Left ventricle myocardium inferior (tissue), 1 donor: ENCODE measurements around the gene OAS1. TPM values are rescaled to one million over a fixed set of nuclear protein-coding genes. Genes with fewer than 3 reads are reported as not detected.
"Not testable (repeated sequence)": the region's sequence is repeated elsewhere in the genome, so short reads cannot be mapped to it uniquely, and the experiment has no call there.

Experiments
- DNase-seq: peaks from one replicate; pipeline ENCODE4 v3.0.0-alpha.2; 2020
- H3K27ac ChIP-seq: fragments of 200-600 bp; replicated peaks from 2 replicates; pipeline ENCODE4 v1.8.0; 2021
- H3K27me3 ChIP-seq: fragments of 200-600 bp; 2 replicates; pipeline ENCODE4 v1.8.0; 2021; ENCODE audit warnings: low read depth
- H3K36me3 ChIP-seq: fragments of 200-600 bp; 2 replicates; pipeline ENCODE4 v1.8.0; 2021
- H3K4me1 ChIP-seq: fragments of 200-600 bp; 2 replicates; pipeline ENCODE4 v1.8.0; 2021
- H3K4me3 ChIP-seq: fragments of 200-600 bp; 2 replicates; pipeline ENCODE4 v1.8.0; 2021; ENCODE audit warnings: mild to moderate bottlenecking, moderate library complexity
- H3K9me3 ChIP-seq: fragments of 200-600 bp; replicated peaks from 2 replicates; pipeline ENCODE4 v1.8.0; 2021
- CTCF ChIP-seq: fragments of 200-600 bp; IDR thresholded peaks from 2 replicates; pipeline ENCODE4 v1.8.0; 2021; ENCODE audit warnings: antibody characterized with exemption, mild to moderate bottlenecking, borderline replicate concordance
- intact Hi-C: fragments of 100-400 bp; cut with micrococcal nuclease; formaldehyde crosslinking; loops from one replicate; pipeline ENCODE4 v1.11.0; 2022
- total RNA-seq: library from RNA; stranded (reverse); fragmentation: NEBNext Ultra II Directional; extraction: Animal tissue kit (Norgen Biotek cat#: 25700); gene quantifications from one replicate; pipeline ENCODE4 v1.2.1, GENCODE V29; 2021
- donor health status: DM: no; HTN: yes; CAD: no; lungs with severe emphysema.

Gene OAS1
- total RNA-seq, 1 donor from 2014 or later, result 4.8 TPM

GRCh38 chr12:112924986-112925385 lies 18.2 kb downstream of the OAS1 start:
- Histone ChIP-seq H3K36me3 (peaks cover 17% of the 10 kb centered on the region), H3K4me1 (no peaks in the 10 kb centered on the region), H3K9me3 (peaks cover 6% of the 10 kb centered on the region), H3K27me3 (no peaks in the 10 kb centered on the region), H3K27ac (no peak overlapping the region), H3K4me3 (no peak overlapping the region)
- DNase-seq, result no peak
- intact Hi-C loops, result no loop called here
- TF ChIP-seq CTCF, result no peak

GRCh38 chr12:112926416-112927033 lies 19.8 kb downstream of the OAS1 start:
- H3K36me3 ChIP-seq, result not testable (repeated sequence)

GRCh38 chr12:112927475-112927874 lies 20.7 kb downstream of the OAS1 start:
- Histone ChIP-seq H3K27ac (no peak overlapping the region), H3K9me3 (peaks cover 6% of the 10 kb centered on the region), H3K4me3 (no peak overlapping the region), H3K27me3 (no peaks in the 10 kb centered on the region), H3K36me3 (peaks cover 5% of the 10 kb centered on the region), H3K4me1 (no peaks in the 10 kb centered on the region)
- no peak for DNase-seq
- TF ChIP-seq CTCF, result no peak
- intact Hi-C loops, result no loop called here

More at GRCh38 chr12:112926416-112927033, 19.8 kb downstream of the OAS1 start:
- H3K27ac ChIP-seq, H3K27me3 ChIP-seq, intact Hi-C loops, H3K9me3 ChIP-seq, DNase-seq, H3K4me3 ChIP-seq, H3K4me1 ChIP-seq: not testable (repeated sequence)

DNA sequence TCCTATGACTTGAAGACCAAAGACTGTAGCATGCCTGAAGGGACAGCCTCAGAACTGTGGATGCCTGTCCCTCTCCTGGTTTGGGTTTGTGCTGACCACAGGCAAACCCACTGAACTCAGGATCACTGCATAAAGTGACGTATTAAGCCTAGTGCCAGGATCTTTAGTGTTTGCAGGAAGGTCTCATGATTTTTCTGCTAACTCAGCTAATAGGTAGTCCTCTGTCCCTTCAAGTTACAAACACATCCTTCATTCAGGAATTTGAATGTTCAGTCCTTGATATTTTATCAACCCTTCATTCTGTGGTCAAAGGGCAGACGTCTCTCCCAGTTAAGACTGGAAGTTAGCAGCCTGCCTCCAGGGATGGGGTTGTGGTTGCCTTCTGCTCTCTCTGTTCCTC lies 21.2 kb downstream of the OAS1 start:
- H3K27me3 ChIP-seq, result no peaks in the 10 kb centered on the region
- no peak overlapping the region for H3K27ac ChIP-seq
- intact Hi-C loops, result no loop called here
- no peak overlapping the region for H3K4me3 ChIP-seq
- H3K4me1 ChIP-seq, result no peaks in the 10 kb centered on the region
- peaks cover 6% of the 10 kb centered on the region for H3K9me3 ChIP-seq
- H3K36me3 ChIP-seq, result peaks cover 5% of the 10 kb centered on the region
- DNase-seq, result no peak
- TF ChIP-seq CTCF, result no peak

DNA sequence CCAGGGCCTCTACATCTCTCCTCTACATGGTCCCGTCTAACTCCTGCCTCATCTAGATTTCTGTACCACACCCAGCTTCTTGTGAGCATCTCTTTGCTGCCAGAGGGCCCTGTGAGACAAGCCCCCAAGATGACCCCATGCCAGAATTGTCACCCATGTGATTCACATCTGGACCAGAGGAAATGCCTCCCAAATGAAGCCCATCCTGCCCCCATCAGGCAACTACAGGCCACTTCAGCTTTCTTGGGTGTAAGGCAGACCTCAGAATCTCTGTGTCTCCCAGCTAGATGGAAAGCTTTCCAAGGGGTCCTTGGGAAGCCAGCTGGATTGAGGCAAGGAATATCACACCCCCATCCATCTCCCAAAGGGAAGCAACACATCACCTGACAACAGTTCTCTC lies 22.2 kb downstream of the OAS1 start:
- TF ChIP-seq CTCF, result no peak
- H3K4me3 ChIP-seq, result no peak overlapping the region
- no peaks in the 10 kb centered on the region for H3K4me1 ChIP-seq
- intact Hi-C loops, result no loop called here
- no peaks in the 10 kb centered on the region for H3K27me3 ChIP-seq
- peaks cover 5% of the 10 kb centered on the region for H3K36me3 ChIP-seq
- no peak for DNase-seq
- H3K9me3 ChIP-seq, result peaks cover 6% of the 10 kb centered on the region
- no peak overlapping the region for H3K27ac ChIP-seq

DNA sequence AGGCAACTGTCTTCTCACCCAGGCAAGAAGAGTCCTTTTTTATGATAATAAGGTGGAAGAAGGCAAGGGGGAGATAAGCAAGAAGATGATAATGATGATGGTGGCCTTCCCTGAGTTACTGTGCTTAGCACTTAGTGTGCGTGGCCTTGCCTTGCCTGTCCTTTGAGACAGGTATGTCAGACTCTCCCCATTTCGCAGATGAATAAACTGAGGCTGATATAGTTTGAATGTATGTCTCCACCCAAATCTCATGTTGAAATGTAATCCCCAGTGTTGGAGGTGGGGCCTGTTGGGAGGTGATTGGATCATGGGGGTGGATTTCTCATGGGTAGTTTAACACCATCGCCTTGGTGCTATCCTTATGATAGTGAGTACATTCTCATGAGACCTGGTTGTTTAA lies 23.0 kb downstream of the OAS1 start:
- intact Hi-C loops, result no loop called here
- Histone ChIP-seq H3K27me3 (no peaks in the 10 kb centered on the region), H3K36me3 (peaks cover 5% of the 10 kb centered on the region), H3K27ac (no peak overlapping the region), H3K4me1 (no peaks in the 10 kb centered on the region), H3K9me3 (peaks cover 6% of the 10 kb centered on the region), H3K4me3 (no peak overlapping the region)
- no peak for DNase-seq
- TF ChIP-seq CTCF, result no peak
